HepG2 (cell line): ENCODE measurements around the gene PCDH12. TPM values are rescaled to one million over a fixed set of nuclear protein-coding genes. Genes with fewer than 3 reads are reported as not detected.

ENCODE experiments used
- BCL6 ChIP-seq: IDR thresholded peaks from 2 replicates; pipeline ENCODE4 v1.6.1; 2016; ENCODE audit warnings: missing genetic modification reagents, missing compliant biosample characterization
- CBX2 ChIP-seq, 2 experiments: fragments of 200-600 bp in 1 of 2; sonication (generic); formaldehyde crosslinking in 1 of 2; IDR thresholded peaks; 2 replicates each; pipeline versions ENCODE4 v1.7.0 to v1.8.1; 2018 to 2022; ENCODE audit warnings: low read depth in 2 of 2, low read length in 1 of 2, mild to moderate bottlenecking in 1 of 2, missing genetic modification reagents in 1 of 2
- CENPX ChIP-seq: sonication (generic); formaldehyde crosslinking; IDR thresholded peaks from 2 replicates; pipeline ENCODE4 v1.9.0; 2021; ENCODE audit warnings: mild to moderate bottlenecking, missing genetic modification reagents, moderate library complexity
- FOXC1 ChIP-seq: sonication (generic); formaldehyde crosslinking; IDR thresholded peaks from 2 replicates; pipeline ENCODE4 v1.8.0; 2022; ENCODE audit warnings: mild to moderate bottlenecking, missing genetic modification reagents, borderline replicate concordance
- HNRNPH1 ChIP-seq: fragments of 200-400 bp; formaldehyde crosslinking; optimal IDR thresholded peaks from 2 replicates; pipeline ENCODE3; 2017; ENCODE audit warnings: mild to moderate bottlenecking, low read depth, low read length
- IRF2 ChIP-seq: IDR thresholded peaks from 2 replicates; pipeline ENCODE4 v1.6.1; 2018; ENCODE audit warnings: missing genetic modification reagents, missing compliant biosample characterization
- LCORL ChIP-seq, 2 experiments: fragments of 450-650 bp in 1 of 2; sonication (generic) in 1 of 2; formaldehyde crosslinking in 1 of 2; IDR thresholded peaks; 2 replicates each; pipeline versions ENCODE4 v1.5.0 to v1.6.1; 2017 to 2020; ENCODE audit warnings: antibody characterized with exemption in 1 of 2, missing genetic modification reagents in 1 of 2
- MED13 ChIP-seq: sonication (generic); formaldehyde crosslinking; IDR thresholded peaks from 2 replicates; pipeline ENCODE4 v1.5.0; 2020; ENCODE audit warnings: missing genetic modification reagents
- MEF2D ChIP-seq: sonication (generic); formaldehyde crosslinking; IDR thresholded peaks from 2 replicates; pipeline ENCODE4 v1.5.1; 2020; ENCODE audit warnings: mild to moderate bottlenecking, missing genetic modification reagents
- MIER2 ChIP-seq: IDR thresholded peaks from 2 replicates; pipeline ENCODE4 v1.6.1; 2016; ENCODE audit warnings: missing biosample characterization, missing genetic modification reagents
- MTF1 ChIP-seq: sonication (generic); formaldehyde crosslinking; IDR thresholded peaks from 2 replicates; pipeline ENCODE4 v1.5.0; 2020; ENCODE audit warnings: missing genetic modification reagents
- NCOA5 ChIP-seq: sonication (generic); formaldehyde crosslinking; IDR thresholded peaks from 2 replicates; pipeline ENCODE4 v1.4.0; 2020; ENCODE audit warnings: missing genetic modification reagents
- NFKB2 ChIP-seq: sonication (generic); formaldehyde crosslinking; IDR thresholded peaks from 2 replicates; pipeline ENCODE4 v1.4.0; 2020; ENCODE audit warnings: missing genetic modification reagents, borderline replicate concordance
- NRL ChIP-seq: sonication (generic); formaldehyde crosslinking; IDR thresholded peaks from 2 replicates; pipeline ENCODE4 v1.5.0; 2020; ENCODE audit warnings: missing genetic modification reagents, mild to moderate bottlenecking, moderate library complexity, borderline replicate concordance
- PAX8 ChIP-seq: sonication (generic); formaldehyde crosslinking; IDR thresholded peaks from 2 replicates; pipeline ENCODE4 v1.8.0; 2022; ENCODE audit warnings: mild to moderate bottlenecking, missing genetic modification reagents, borderline replicate concordance
- POLR2AphosphoS5 ChIP-seq: IDR thresholded peaks from 2 replicates; pipeline ENCODE4 v1.6.1; 2012; ENCODE audit warnings: low read depth, low read length
- SALL1 ChIP-seq: sonication (generic); formaldehyde crosslinking; IDR thresholded peaks from 2 replicates; pipeline ENCODE4 v1.8.0; 2022; ENCODE audit warnings: mild to moderate bottlenecking, missing genetic modification reagents
- SRY ChIP-seq: sonication (generic); formaldehyde crosslinking; IDR thresholded peaks from 2 replicates; pipeline ENCODE4 v1.8.0; 2022; ENCODE audit warnings: mild to moderate bottlenecking, missing genetic modification reagents
- TEAD3 ChIP-seq: optimal IDR thresholded peaks from 2 replicates; pipeline ENCODE3; 2016; ENCODE audit warnings: borderline replicate concordance
- YY1 ChIP-seq: IDR thresholded peaks from 2 replicates; pipeline ENCODE4 v1.6.1; 2011; ENCODE audit warnings: low read length, low read depth, moderate library complexity, mild to moderate bottlenecking; ENCODE audit not compliant: insufficient read depth, insufficient replicate concordance
- ZBTB21 ChIP-seq: sonication (generic); formaldehyde crosslinking; IDR thresholded peaks from 2 replicates; pipeline ENCODE4 v1.4.0; 2020; ENCODE audit warnings: missing genetic modification reagents
- ZC3H13 ChIP-seq: sonication (generic); formaldehyde crosslinking; IDR thresholded peaks from 2 replicates; pipeline ENCODE4 v1.8.1; 2023; ENCODE audit warnings: mild to moderate bottlenecking, missing genetic modification reagents, moderate library complexity
- ZNF124 ChIP-seq: sonication (generic); formaldehyde crosslinking; IDR thresholded peaks from 2 replicates; pipeline ENCODE4 v1.4.0; 2020; ENCODE audit warnings: missing genetic modification reagents
- ZNF136 ChIP-seq: sonication (generic); formaldehyde crosslinking; IDR thresholded peaks from 2 replicates; pipeline ENCODE4 v1.8.1; 2022; ENCODE audit warnings: low read depth, mild to moderate bottlenecking, moderate library complexity, missing genetic modification reagents
- ZNF430 ChIP-seq: sonication (generic); formaldehyde crosslinking; IDR thresholded peaks from 2 replicates; pipeline ENCODE4 v1.9.0; 2021; ENCODE audit warnings: mild to moderate bottlenecking, missing genetic modification reagents
- ZNF510 ChIP-seq: sonication (generic); formaldehyde crosslinking; IDR thresholded peaks from 2 replicates; pipeline ENCODE4 v1.4.0; 2020; ENCODE audit warnings: low read depth, mild to moderate bottlenecking, missing genetic modification reagents
- ZNF569 ChIP-seq: sonication (generic); formaldehyde crosslinking; IDR thresholded peaks from 2 replicates; pipeline ENCODE4 v1.5.0; 2020; ENCODE audit warnings: mild to moderate bottlenecking, missing genetic modification reagents, moderate library complexity, borderline replicate concordance
- ZNF883 ChIP-seq: sonication (generic); formaldehyde crosslinking; IDR thresholded peaks from 2 replicates; pipeline ENCODE4 v1.5.1; 2020; ENCODE audit warnings: mild to moderate bottlenecking, missing genetic modification reagents; ENCODE audit errors: not compliant biosample characterization
- polyA plus RNA-seq, 8 experiments: library from polyadenylated mRNA; depleted of rRNA in 3 of 8; stranded (reverse) in 7 of 8; unstranded in 1 of 8; fragments of >200 nt; fragmentation: Illumina TruSeq in 4 of 8; extraction: Trizol in 4 of 8; gene quantifications; 2 replicates each; pipeline versions ENCODE4 v1.2.1 to v1.2.3, GENCODE V29; 2011 to 2016; ENCODE audit warnings: low read depth in 4 of 8, missing spikeins in 1 of 8, mixed read lengths in 1 of 8; ENCODE audit not compliant: insufficient read depth in 1 of 8
- total RNA-seq, 5 experiments: library from RNA; depleted of rRNA; stranded (reverse); fragments of >200 nt; fragmentation: Illumina TruSeq; extraction: Trizol; gene quantifications; 2 replicates each; pipeline ENCODE4 v1.2.3, GENCODE V29; 2016; ENCODE audit warnings: low read depth in 1 of 5
- TF ChIP-seq, protein P1 (sequence below): fragments of 450-650 bp; IDR thresholded peaks from 2 replicates; pipeline ENCODE4 v1.6.1; 2017; ENCODE audit warnings: mild to moderate bottlenecking

PCDH12 gene
- total and polyA plus RNA-seq, 2 of the 13 experiments (the other 11 are each of a cell fraction or from before 2014, with no cell fraction given) = not detected

- peak; percentile 64 for TF ChIP-seq YY1
- peak; percentile 50 for TF ChIP-seq MIER2 (CRISPR knock-in tag)
- peak; percentile 86 for TF ChIP-seq SALL1 (CRISPR knock-in tag)
- TF ChIP-seq LCORL (IDR thresholded peaks at IDR 0.05) = no peak
- TF ChIP-seq LCORL (CRISPR knock-in tag; IDR thresholded peaks at IDR 0.05) = no peak
- TF ChIP-seq IRF2 = 0 out of 2 replicates have a peak, but pooled peaks have one; percentile 24
- TF ChIP-seq ZBTB21 (CRISPR knock-in tag) = peak; percentile 70; the same call in 1 of the 2 replicates
- TF ChIP-seq ZNF569 = no peak
- TF ChIP-seq MEF2D (CRISPR knock-in tag) = peak; percentile 84
- no peak; the same call in 1 of the 2 replicates for TF ChIP-seq MTF1
- TF ChIP-seq POLR2AphosphoS5 = peak; percentile 91
- TF ChIP-seq NRL (CRISPR knock-in tag) = peak; percentile 61; the same call in 1 of the 2 replicates
- TF ChIP-seq, protein P1, sequence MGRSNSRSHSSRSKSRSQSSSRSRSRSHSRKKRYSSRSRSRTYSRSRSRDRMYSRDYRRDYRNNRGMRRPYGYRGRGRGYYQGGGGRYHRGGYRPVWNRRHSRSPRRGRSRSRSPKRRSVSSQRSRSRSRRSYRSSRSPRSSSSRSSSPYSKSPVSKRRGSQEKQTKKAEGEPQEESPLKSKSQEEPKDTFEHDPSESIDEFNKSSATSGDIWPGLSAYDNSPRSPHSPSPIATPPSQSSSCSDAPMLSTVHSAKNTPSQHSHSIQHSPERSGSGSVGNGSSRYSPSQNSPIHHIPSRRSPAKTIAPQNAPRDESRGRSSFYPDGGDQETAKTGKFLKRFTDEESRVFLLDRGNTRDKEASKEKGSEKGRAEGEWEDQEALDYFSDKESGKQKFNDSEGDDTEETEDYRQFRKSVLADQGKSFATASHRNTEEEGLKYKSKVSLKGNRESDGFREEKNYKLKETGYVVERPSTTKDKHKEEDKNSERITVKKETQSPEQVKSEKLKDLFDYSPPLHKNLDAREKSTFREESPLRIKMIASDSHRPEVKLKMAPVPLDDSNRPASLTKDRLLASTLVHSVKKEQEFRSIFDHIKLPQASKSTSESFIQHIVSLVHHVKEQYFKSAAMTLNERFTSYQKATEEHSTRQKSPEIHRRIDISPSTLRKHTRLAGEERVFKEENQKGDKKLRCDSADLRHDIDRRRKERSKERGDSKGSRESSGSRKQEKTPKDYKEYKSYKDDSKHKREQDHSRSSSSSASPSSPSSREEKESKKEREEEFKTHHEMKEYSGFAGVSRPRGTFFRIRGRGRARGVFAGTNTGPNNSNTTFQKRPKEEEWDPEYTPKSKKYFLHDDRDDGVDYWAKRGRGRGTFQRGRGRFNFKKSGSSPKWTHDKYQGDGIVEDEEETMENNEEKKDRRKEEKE = no peak
- TF ChIP-seq PAX8 (CRISPR knock-in tag) = peak; percentile 23; the same call in 1 of the 2 replicates
- TF ChIP-seq ZC3H13 = no peak
- TF ChIP-seq TEAD3 (CRISPR knock-in tag) = no peak
- no peak for TF ChIP-seq FOXC1 (CRISPR knock-in tag)
- peak; percentile 24; the same call in 1 of the 2 replicates for TF ChIP-seq ZNF124 (CRISPR knock-in tag)
- TF ChIP-seq ZNF136 (CRISPR knock-in tag) = peak; percentile 86
- TF ChIP-seq HNRNPH1 = peak; percentile 63
- peak; percentile 73; the same call in 1 of the 2 replicates for TF ChIP-seq NFKB2
- no peak for TF ChIP-seq CENPX (CRISPR knock-in tag)
- peak; percentile 96 for TF ChIP-seq ZNF510 (CRISPR knock-in tag)
- no peak for TF ChIP-seq MED13 (CRISPR knock-in tag)
- TF ChIP-seq NCOA5 = no peak
- TF ChIP-seq CBX2 (IDR thresholded peaks at IDR 0.05; ENCODE audit: low read depth, low read length) = no peak
- TF ChIP-seq CBX2 (CRISPR knock-in tag; IDR thresholded peaks at IDR 0.05; ENCODE audit: low read depth) = no peak
- TF ChIP-seq ZNF883 (CRISPR knock-in tag) = peak; percentile 75
- TF ChIP-seq ZNF430 = peak; percentile 94
- TF ChIP-seq SRY (CRISPR knock-in tag) = no peak
- TF ChIP-seq BCL6 (CRISPR knock-in tag) = peak; percentile 20; the same call in 1 of the 2 replicates
Measured at GRCh38 chr5:141923448-141924313, 34.3 kb downstream of the PCDH12 start, which contains the start of gene DELE1 (continued).
